Measurements from ENCODE around the gene ACTMAP.

The ACTMAP gene

GRCh38 chr19:40713939-40714338 is 36.3 kb downstream of the ACTMAP start:
- Histone ChIP-seq H3K4me3 (ENCODE audit: low read depth, low read length) (no peak overlapping the region; the same call in 1 of the 2 replicates), H3K9me3 (no peaks in the 10 kb centered on the region), H3K4me1 (peaks cover 4% of the 10 kb centered on the region; the same call in 1 of the 2 replicates), H3K27me3 (no peaks in the 10 kb centered on the region), H3K36me3 (no peaks in the 10 kb centered on the region)
- TF ChIP-seq, protein P1, sequence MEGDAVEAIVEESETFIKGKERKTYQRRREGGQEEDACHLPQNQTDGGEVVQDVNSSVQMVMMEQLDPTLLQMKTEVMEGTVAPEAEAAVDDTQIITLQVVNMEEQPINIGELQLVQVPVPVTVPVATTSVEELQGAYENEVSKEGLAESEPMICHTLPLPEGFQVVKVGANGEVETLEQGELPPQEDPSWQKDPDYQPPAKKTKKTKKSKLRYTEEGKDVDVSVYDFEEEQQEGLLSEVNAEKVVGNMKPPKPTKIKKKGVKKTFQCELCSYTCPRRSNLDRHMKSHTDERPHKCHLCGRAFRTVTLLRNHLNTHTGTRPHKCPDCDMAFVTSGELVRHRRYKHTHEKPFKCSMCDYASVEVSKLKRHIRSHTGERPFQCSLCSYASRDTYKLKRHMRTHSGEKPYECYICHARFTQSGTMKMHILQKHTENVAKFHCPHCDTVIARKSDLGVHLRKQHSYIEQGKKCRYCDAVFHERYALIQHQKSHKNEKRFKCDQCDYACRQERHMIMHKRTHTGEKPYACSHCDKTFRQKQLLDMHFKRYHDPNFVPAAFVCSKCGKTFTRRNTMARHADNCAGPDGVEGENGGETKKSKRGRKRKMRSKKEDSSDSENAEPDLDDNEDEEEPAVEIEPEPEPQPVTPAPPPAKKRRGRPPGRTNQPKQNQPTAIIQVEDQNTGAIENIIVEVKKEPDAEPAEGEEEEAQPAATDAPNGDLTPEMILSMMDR (IDR thresholded peaks at IDR 0.05; ENCODE audit: low read depth, low read length), result no peak
- DNase-seq, result no peak

- H3K4me3 ChIP-seq (ENCODE audit: low read depth, low read length), result no peak overlapping the region
- H3K4me1 ChIP-seq, result no peaks in the 10 kb centered on the region
- peaks cover 2% of the 10 kb centered on the region; the same call in 1 of the 2 replicates for H3K36me3 ChIP-seq
- no peaks in the 10 kb centered on the region for H3K27me3 ChIP-seq
- TF ChIP-seq, protein P1 (IDR thresholded peaks at IDR 0.05; ENCODE audit: low read depth, low read length), result no peak
- no peak for DNase-seq
- no peaks in the 10 kb centered on the region for H3K9me3 ChIP-seq
Observed at GRCh38 chr19:40709817-40710216, 40.5 kb downstream of the ACTMAP start.

DNA sequence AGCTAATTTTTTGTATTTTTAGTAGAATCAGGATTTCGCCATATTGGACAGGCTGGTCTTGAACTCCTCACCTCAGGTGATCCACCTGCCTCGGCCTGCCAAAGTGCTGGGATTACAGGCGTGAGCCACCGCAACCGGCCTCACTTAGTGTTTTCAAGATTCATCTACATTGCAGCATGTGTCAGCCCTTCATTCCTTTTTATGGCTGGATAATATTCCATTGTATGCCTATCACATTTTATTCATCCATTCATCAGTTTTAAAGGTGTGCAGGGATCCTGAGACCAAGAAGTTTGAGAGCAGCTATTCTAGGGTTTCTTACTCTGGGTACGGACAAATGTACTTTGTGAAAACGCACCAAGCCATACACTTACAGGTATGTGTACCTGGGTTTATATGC is 42.7 kb downstream of the ACTMAP start:
- no peak overlapping the region for H3K4me3 ChIP-seq (ENCODE audit: low read depth, low read length)
- H3K9me3 ChIP-seq, result no peaks in the 10 kb centered on the region
- H3K27me3 ChIP-seq, result no peaks in the 10 kb centered on the region
- DNase-seq, result no peak
- H3K36me3 ChIP-seq, result peaks cover 5% of the 10 kb centered on the region; the same call in 1 of the 2 replicates
- H3K4me1 ChIP-seq, result no peaks in the 10 kb centered on the region
- TF ChIP-seq, protein P1 (IDR thresholded peaks at IDR 0.05; ENCODE audit: low read depth, low read length), result no peak

DNA sequence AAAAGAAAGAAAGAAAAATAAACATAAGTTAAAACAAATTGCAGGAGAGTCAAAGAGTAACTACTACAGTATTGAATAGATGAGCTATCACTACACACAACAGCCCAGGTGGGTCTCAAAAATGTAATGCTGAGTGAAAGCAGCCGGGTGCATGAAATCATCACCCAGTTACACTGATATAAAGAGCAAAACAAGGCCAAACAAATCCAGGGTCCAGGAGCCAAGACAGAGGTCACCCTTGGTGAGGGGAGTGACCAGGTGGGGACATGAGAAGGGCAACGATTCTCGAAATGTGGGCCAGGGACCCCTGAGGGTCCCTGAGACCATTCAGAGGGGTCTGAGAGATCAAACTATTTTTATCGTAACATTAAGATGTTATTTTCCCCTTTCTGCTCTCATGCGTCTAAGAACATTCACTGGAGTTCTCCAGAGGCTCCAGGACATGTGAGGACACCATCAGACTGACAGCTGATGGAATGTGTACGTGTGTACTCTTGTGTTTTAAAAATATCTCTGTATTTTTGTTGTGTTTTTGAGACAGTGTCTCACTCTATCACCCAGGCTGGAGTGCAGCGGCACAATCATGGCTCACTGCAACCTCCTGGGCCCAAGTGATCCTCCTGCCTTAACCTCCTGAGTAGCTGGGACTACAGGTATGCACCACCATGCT is 44.2 kb downstream of the ACTMAP start:
- no peak for DNase-seq
- no peaks in the 10 kb centered on the region for H3K27me3 ChIP-seq
- TF ChIP-seq, protein P1 (IDR thresholded peaks at IDR 0.05; ENCODE audit: low read depth, low read length), result no peak
- H3K36me3 ChIP-seq, result peaks cover 5% of the 10 kb centered on the region; the same call in 1 of the 2 replicates
- H3K9me3 ChIP-seq, result no peaks in the 10 kb centered on the region
- H3K4me1 ChIP-seq, result no peaks in the 10 kb centered on the region; the same call in 1 of the 2 replicates
- H3K4me3 ChIP-seq (ENCODE audit: low read depth, low read length), result no peak overlapping the region

DNA sequence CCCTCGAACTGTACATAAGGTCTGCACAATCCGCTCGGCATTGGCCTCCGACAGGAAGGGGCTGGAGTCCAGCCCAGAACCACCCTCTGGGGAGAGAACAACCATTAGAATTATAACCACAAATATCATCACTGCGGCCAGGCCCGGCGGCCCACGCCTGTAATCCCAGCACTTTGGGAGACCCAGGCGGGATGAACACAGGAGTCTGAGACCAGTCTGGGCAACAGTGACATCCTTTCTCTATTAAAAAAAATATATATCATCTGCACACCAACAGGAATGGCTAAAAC is 45.0 kb downstream of the ACTMAP start:
- Histone ChIP-seq H3K9me3 (no peaks in the 10 kb centered on the region), H3K36me3 (peaks cover 5% of the 10 kb centered on the region; the same call in 1 of the 2 replicates)

More for the DNA sequence above, 45.0 kb downstream of the ACTMAP start:
- TF ChIP-seq, protein P1 (IDR thresholded peaks at IDR 0.05; ENCODE audit: low read depth, low read length), result no peak
- Histone ChIP-seq H3K4me1 (no peaks in the 10 kb centered on the region; the same call in 1 of the 2 replicates), H3K27me3 (no peaks in the 10 kb centered on the region), H3K4me3 (ENCODE audit: low read depth, low read length) (no peak overlapping the region)
- DNase-seq, result no peak

Data from BE2C (cell line).